H1 (cell line): ENCODE measurements around the gene PDK3. TPM values are rescaled to one million over a fixed set of nuclear protein-coding genes. Genes with fewer than 3 reads are reported as not detected.

Source experiments
- CTCF ChIA-PET: fragments of 300-600 bp; sonication (Branson Sonifier 250); formaldehyde crosslinking; loops from one replicate; lab custom pipeline; 2021; ENCODE audit not compliant: partially characterized antibody; lab: Charles Lee
- POLR2A ChIA-PET: fragments of 300-600 bp; sonication (Branson Sonifier 250); formaldehyde crosslinking; loops from one replicate; lab custom pipeline; 2021; ENCODE audit warnings: inconsistent platforms; ENCODE audit not compliant: partially characterized antibody; lab: Charles Lee
- DNase-seq, 2 experiments: peaks; one replicate each; pipeline versions ENCODE4 v3.0.0 to v3.0.0-alpha.2; 2010 to 2022; ENCODE audit warnings: low spot score in 2 of 2, low read depth in 1 of 2, mixed read lengths in 1 of 2
- FAIRE-seq: peaks from 2 replicates; lab custom pipeline; 2011; peaks lifted over from hg19 to GRCh38; lab: Jason Lieb, UNC
- H2AFZ ChIP-seq: 2 replicates; pipeline ENCODE4 v1.8.1; 2012; ENCODE audit warnings: low read length, inconsistent platforms
- H2AK5ac ChIP-seq: 2 replicates; pipeline ENCODE4 v1.6.1; 2013; ENCODE audit warnings: low read depth, low read length
- H2BK120ac ChIP-seq: replicated peaks from 2 replicates; pipeline ENCODE3; 2013; ENCODE audit warnings: low read depth, low read length, inconsistent platforms
- H2BK12ac ChIP-seq: 2 replicates; pipeline ENCODE4 v1.6.1; 2013; ENCODE audit warnings: low read depth, low read length
- H2BK15ac ChIP-seq: 2 replicates; pipeline ENCODE4 v1.6.1; 2013; ENCODE audit warnings: low read length
- H2BK20ac ChIP-seq: 2 replicates; pipeline ENCODE4 v1.6.1; 2013; ENCODE audit warnings: low read length
- H2BK5ac ChIP-seq: 2 replicates; pipeline ENCODE4 v1.6.1; 2013; ENCODE audit warnings: low read depth, low read length
- H3K14ac ChIP-seq: 2 replicates; pipeline ENCODE4 v1.6.1; 2013; ENCODE audit warnings: inconsistent platforms; ENCODE audit not compliant: insufficient read length
- H3K18ac ChIP-seq: 2 replicates; pipeline ENCODE4 v1.6.1; 2013; ENCODE audit warnings: low read length; ENCODE audit errors: extremely low read depth
- H3K23ac ChIP-seq: 2 replicates; pipeline ENCODE4 v1.6.1; 2013; ENCODE audit warnings: inconsistent platforms; ENCODE audit not compliant: insufficient read length
- H3K23me2 ChIP-seq: 2 replicates; pipeline ENCODE4 v1.6.1; 2013; ENCODE audit warnings: low read depth, low read length
- H3K27ac ChIP-seq: 2 replicates; pipeline ENCODE4 v1.6.1; 2011; ENCODE audit warnings: low read depth, low read length, inconsistent platforms
- H3K27me3 ChIP-seq, 4 experiments: replicated peaks in 1 of 4; 1 replicate in 1 of 4; 2 replicates in 3 of 4; pipeline versions ENCODE4 v1.6.1 to v1.8.1; 2011 to 2013; ENCODE audit warnings: low read length in 3 of 4, mild to moderate bottlenecking in 3 of 4, inconsistent platforms in 2 of 4, mixed read lengths in 2 of 4, moderate library complexity in 1 of 4; ENCODE audit not compliant: control insufficient read depth in 3 of 4, insufficient read depth in 3 of 4; ENCODE audit errors: extremely low read depth in 1 of 4
- H3K36me3 ChIP-seq, 4 experiments: 2 replicates each; pipeline versions ENCODE4 v1.6.1 to v1.8.1; 2011 to 2013; ENCODE audit warnings: mild to moderate bottlenecking in 4 of 4, low read length in 3 of 4, moderate library complexity in 2 of 4, control low read depth in 1 of 4, inconsistent platforms in 1 of 4; ENCODE audit not compliant: insufficient read depth in 4 of 4, control insufficient read depth in 2 of 4
- H3K4ac ChIP-seq: replicated peaks from 2 replicates; pipeline ENCODE3; 2013; ENCODE audit warnings: low read length, low read depth, mixed read lengths, inconsistent platforms; ENCODE audit not compliant: insufficient read length
- H3K4me1 ChIP-seq, 4 experiments: replicated peaks in 1 of 4; 1 replicate in 1 of 4; 2 replicates in 3 of 4; pipeline versions ENCODE4 v1.6.1 to v1.8.1; 2011 to 2013; ENCODE audit warnings: low read length in 3 of 4, inconsistent platforms in 2 of 4, mixed read lengths in 1 of 4; ENCODE audit not compliant: insufficient read depth in 4 of 4, control insufficient read depth in 3 of 4
- H3K4me2 ChIP-seq, 2 experiments: 2 replicates each; pipeline versions ENCODE4 v1.6.1 to v1.8.1; 2011 to 2013; ENCODE audit warnings: low read depth in 2 of 2, low read length in 2 of 2, control low read depth in 1 of 2, inconsistent platforms in 1 of 2, mild to moderate bottlenecking in 1 of 2; ENCODE audit not compliant: insufficient read depth in 1 of 2
- H3K4me3 ChIP-seq, 4 experiments: fragments of 200-600, 300-600 bp in 1 of 4; sonication (generic), shearing (Covaris generic), sonication (Bioruptor Twin) in 1 of 4; 2 replicates each; pipeline versions ENCODE4 v1.5.1 to v1.8.1; 2011 to 2016; ENCODE audit warnings: low read length in 4 of 4, low read depth in 3 of 4, control low read depth in 2 of 4, inconsistent platforms in 2 of 4, mild to moderate bottlenecking in 2 of 4, mixed read lengths in 1 of 4, moderate library complexity in 1 of 4; ENCODE audit not compliant: insufficient read depth in 2 of 4; ENCODE audit errors: extremely low read depth in 1 of 4
- H3K56ac ChIP-seq: replicated peaks from 2 replicates; pipeline ENCODE3; 2013; ENCODE audit warnings: low read depth, mild to moderate bottlenecking, mixed read lengths, low read length, inconsistent platforms; ENCODE audit not compliant: insufficient read length
- H3K79me1 ChIP-seq: 2 replicates; pipeline ENCODE4 v1.6.1; 2013; ENCODE audit warnings: low read depth, low read length, control low read depth
- H3K79me2 ChIP-seq, 2 experiments: 2 replicates each; pipeline versions ENCODE4 v1.6.1 to v1.8.1; 2012 to 2013; ENCODE audit warnings: low read length in 2 of 2, mild to moderate bottlenecking in 2 of 2, inconsistent platforms in 1 of 2; ENCODE audit not compliant: insufficient read depth in 2 of 2, control insufficient read depth in 1 of 2
- H3K9ac ChIP-seq, 4 experiments: replicated peaks in 1 of 4; 1 replicate in 1 of 4; 2 replicates in 3 of 4; pipeline versions ENCODE4 v1.6.1 to v1.8.1; 2011 to 2013; ENCODE audit warnings: low read depth in 3 of 4, low read length in 3 of 4, control low read depth in 2 of 4, mild to moderate bottlenecking in 2 of 4, moderate library complexity in 2 of 4, inconsistent platforms in 1 of 4; ENCODE audit errors: extremely low read depth in 1 of 4
- H3K9me3 ChIP-seq, 2 experiments: 2 replicates each; pipeline versions ENCODE4 v1.6.1 to v1.8.1; 2012 to 2013; ENCODE audit warnings: mild to moderate bottlenecking in 2 of 2, moderate library complexity in 2 of 2, control low read depth in 1 of 2, inconsistent platforms in 1 of 2, low read depth in 1 of 2, low read length in 1 of 2, mixed read lengths in 1 of 2; ENCODE audit not compliant: insufficient read depth in 2 of 2
- H4K20me1 ChIP-seq, 2 experiments: replicated peaks in 1 of 2; 2 replicates each; pipeline versions ENCODE3 to v1.8.1; 2011 to 2013; ENCODE audit warnings: inconsistent platforms in 2 of 2, low read length in 2 of 2, mild to moderate bottlenecking in 1 of 2; ENCODE audit not compliant: insufficient read depth in 2 of 2, control insufficient read depth in 1 of 2
- H4K5ac ChIP-seq: 2 replicates; pipeline ENCODE4 v1.6.1; 2013; ENCODE audit warnings: low read length, low read depth, mixed read lengths, inconsistent platforms; ENCODE audit not compliant: insufficient read length
- H4K8ac ChIP-seq: 2 replicates; pipeline ENCODE4 v1.8.0; 2013; ENCODE audit warnings: mild to moderate bottlenecking, moderate library complexity, low read length, inconsistent platforms; ENCODE audit not compliant: insufficient read depth; ENCODE audit errors: extremely low read depth
- H4K91ac ChIP-seq: replicated peaks from 2 replicates; pipeline ENCODE3; 2013; ENCODE audit warnings: low read length, mixed read lengths, inconsistent platforms; ENCODE audit not compliant: insufficient read length
- EP300 ChIP-seq, 2 experiments: IDR thresholded peaks; 1 replicate in 1 of 2; 2 replicates in 1 of 2; pipeline ENCODE4 v1.6.1; 2011 to 2012; ENCODE audit warnings: low read depth in 2 of 2, low read length in 2 of 2, mild to moderate bottlenecking in 2 of 2, borderline replicate concordance in 1 of 2, inconsistent platforms in 1 of 2, moderate library complexity in 1 of 2
- GABPA ChIP-seq: IDR thresholded peaks from 2 replicates; pipeline ENCODE4 v1.6.1; 2011; ENCODE audit warnings: mild to moderate bottlenecking, low read length, moderate library complexity, borderline replicate concordance; ENCODE audit not compliant: insufficient read depth
- KDM5A ChIP-seq: fragments of 200-600 bp; IDR thresholded peaks from 2 replicates; pipeline ENCODE4 v1.7.1; 2012; ENCODE audit warnings: mild to moderate bottlenecking, low read length, inconsistent platforms, mixed read lengths
- POU5F1 ChIP-seq: IDR thresholded peaks from 2 replicates; pipeline ENCODE4 v1.6.1; 2011; ENCODE audit warnings: low read depth, mild to moderate bottlenecking, low read length, moderate library complexity
- RAD21 ChIP-seq, 2 experiments: IDR thresholded peaks in 1 of 2; conservative IDR thresholded peaks in 1 of 2; 2 replicates each; pipeline ENCODE4 v1.6.1; 2011; ENCODE audit warnings: low read depth in 2 of 2, low read length in 2 of 2, improper control_type of control experiment in 1 of 2, inconsistent platforms in 1 of 2, mild to moderate bottlenecking in 1 of 2, moderate library complexity in 1 of 2
- RBBP5 ChIP-seq: IDR thresholded peaks from 2 replicates; pipeline ENCODE4 v1.7.1; 2012; ENCODE audit warnings: low read depth, mild to moderate bottlenecking, inconsistent platforms, low read length, moderate library complexity, borderline replicate concordance
- SAP30 ChIP-seq: fragments of 300-600 bp; sonication (generic); IDR thresholded peaks from 2 replicates; pipeline ENCODE4 v1.7.1; 2012; ENCODE audit warnings: low read length, moderate library complexity, mild to moderate bottlenecking, inconsistent platforms; ENCODE audit not compliant: insufficient read depth, insufficient replicate concordance
- SIRT6 ChIP-seq: IDR thresholded peaks from one replicate; pipeline ENCODE4 v1.7.1; 2012; ENCODE audit warnings: low read length, inconsistent platforms
- SRF ChIP-seq: IDR thresholded peaks from 2 replicates; pipeline ENCODE4 v1.6.1; 2011; ENCODE audit warnings: mild to moderate bottlenecking, low read depth, low read length, moderate library complexity
- TAF7 ChIP-seq: optimal IDR thresholded peaks from 2 replicates; pipeline ENCODE3; 2011; ENCODE audit warnings: low read depth, mild to moderate bottlenecking, inconsistent platforms, low read length, moderate library complexity, borderline replicate concordance
- TBP ChIP-seq: IDR thresholded peaks from 2 replicates; pipeline ENCODE4 v1.6.1; 2011; ENCODE audit warnings: low read depth, low read length, improper control_type of control experiment
- WGBS, 2 experiments: shearing (Covaris generic) in 1 of 2; methylation state at CpG; one replicate each; pipeline versions ENCODE4 v1.1.6 to v1.1.7; 2013 to 2015; ENCODE audit warnings: low lambda C conversion rate in 2 of 2, mixed read lengths in 2 of 2, inconsistent platforms in 1 of 2, low coverage in 1 of 2, missing lambda C conversion rate in 1 of 2; ENCODE audit not compliant: insufficient replicate concordance in 2 of 2, insufficient coverage in 1 of 2, insufficient read length in 1 of 2; ENCODE audit errors: extremely low coverage in 1 of 2, missing lambda C conversion rate in 1 of 2; 5-methylcytosine and 5-hydroxymethylcytosine counted together
- polyA plus RNA-seq, 7 experiments: library from polyadenylated mRNA; depleted of rRNA in 3 of 7; stranded (reverse) in 5 of 7; unstranded in 2 of 7; fragments of >200 nt in 5 of 7; fragments of 200-250 nt in 2 of 7; gene quantifications; 1 replicate in 5 of 7; 2 replicates in 1 of 7; 4 replicates in 1 of 7; pipeline versions ENCODE4 v1.2.1 to v1.2.3, GENCODE V29; 2011 to 2013; ENCODE audit warnings: missing spikeins in 2 of 7, mixed read lengths in 2 of 7
- total RNA-seq: library from RNA; stranded (reverse); fragmentation: NEBNext Ultra II Directional; extraction: Animal tissue kit (Norgen Biotek cat#: 25700); gene quantifications from 2 replicates; pipeline ENCODE4 v1.2.1, GENCODE V29; 2021
- TF ChIP-seq, protein P1 (sequence below): IDR thresholded peaks from 2 replicates; pipeline ENCODE4 v1.6.1; 2012; ENCODE audit warnings: inconsistent platforms

Gene PDK3
- total and polyA plus RNA-seq, 2 of the 8 experiments (the other 6 are each of a cell fraction or from before 2014, with no cell fraction given), result 22.5 to 25.5 TPM

DNA sequence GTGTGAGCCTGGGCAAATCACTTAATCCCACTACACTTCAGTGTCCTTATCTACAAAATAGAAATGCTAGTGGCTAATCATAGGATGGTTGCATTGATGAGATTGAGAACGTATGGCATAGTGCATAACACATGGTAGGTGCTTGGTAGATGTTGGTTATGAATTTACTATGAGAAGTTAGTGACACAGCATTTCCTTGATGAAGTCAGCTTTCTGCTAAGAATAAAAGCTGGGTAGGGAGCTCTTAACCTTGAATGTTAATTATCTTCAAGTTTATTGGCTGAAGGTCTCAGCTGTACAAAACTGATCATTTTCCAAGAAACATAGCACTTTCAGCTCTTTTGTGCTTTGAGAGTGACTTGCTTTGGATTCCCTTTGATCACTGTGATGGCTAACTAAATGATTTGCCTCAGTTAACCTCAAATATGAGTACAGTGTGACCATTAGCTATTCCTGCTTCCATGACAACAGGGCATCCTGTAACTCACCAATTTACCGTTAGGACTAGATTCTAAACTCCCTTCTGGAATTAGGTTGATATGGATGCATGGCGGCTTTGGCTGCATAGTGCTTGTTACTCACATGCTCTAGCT lies 17.8 kb downstream of the PDK3 start:
- FAIRE-seq (no peak), DNase-seq (no peak)
- Histone ChIP-seq H3K4me1 (no peaks in the 10 kb centered on the region; a peak in 1 of 7 replicates), H2BK20ac (no peak overlapping the region), H3K9ac (no peak overlapping the region), H3K18ac (no peak overlapping the region), H3K4ac (no peak overlapping the region), H2AFZ (no peak overlapping the region), H4K20me1 (peaks cover 0 to 2% of the 10 kb centered on the region in 2 experiments), H2AK5ac (no peak overlapping the region), H2BK15ac (no peak overlapping the region), H4K91ac (no peak overlapping the region), H3K27ac (no peak overlapping the region), H3K14ac (no peak overlapping the region), H3K23me2 (no peaks in the 10 kb centered on the region), H3K23ac (no peak overlapping the region), H2BK5ac (no peak overlapping the region), H3K56ac (no peak overlapping the region)
- CTCF ChIA-PET, result interaction anchor here (1.3 kb wide), 1 partner anchor 87 kb away, joined by 3 read pairs; no protein-coding TSS in a partner anchor
- TF ChIP-seq RBBP5 (no peak), TAF7 (no peak), KDM5A (no peak), EP300 (IDR thresholded peaks at IDR 0.05; ENCODE audit: borderline replicate concordance in 1 of 2, low read depth in 2 of 2, low read length in 2 of 2) (no peak), SIRT6 (no peak), SAP30 (no peak), POU5F1 (no peak), RAD21 (IDR thresholded peaks at IDR 0.05 in 1 of 2, conservative IDR thresholded peaks at IDR 0.05 in 1 of 2; ENCODE audit: low read depth in 2 of 2, low read length in 2 of 2) (no peak), SRF (no peak), TBP (no peak), GABPA (no peak)
- TF ChIP-seq, protein P1, sequence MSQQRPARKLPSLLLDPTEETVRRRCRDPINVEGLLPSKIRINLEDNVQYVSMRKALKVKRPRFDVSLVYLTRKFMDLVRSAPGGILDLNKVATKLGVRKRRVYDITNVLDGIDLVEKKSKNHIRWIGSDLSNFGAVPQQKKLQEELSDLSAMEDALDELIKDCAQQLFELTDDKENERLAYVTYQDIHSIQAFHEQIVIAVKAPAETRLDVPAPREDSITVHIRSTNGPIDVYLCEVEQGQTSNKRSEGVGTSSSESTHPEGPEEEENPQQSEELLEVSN, result no peak
- TF ChIP-seq, all 59 proteins: peak for 0
- 46% methylated on average over 2 of the region's 3 CpGs; no CpG with 5 or more reads in 1 of the 2 experiments for WGBS, 2 experiments
- Histone ChIP-seq H3K79me1 (no peaks in the 10 kb centered on the region; the same call in 1 of the 2 replicates), H3K79me2 (peaks cover 0 to 29% of the 10 kb centered on the region in 2 experiments; a peak in 2 of 4 replicates), H4K5ac (no peak overlapping the region), H3K4me2 (no peak overlapping the region), H3K36me3 (no peaks in the 10 kb centered on the region), H2BK120ac (no peak overlapping the region), H3K27me3 (no peaks in the 10 kb centered on the region), H3K9me3 (no peaks in the 10 kb centered on the region), H2BK12ac (no peak overlapping the region), H3K4me3 (no peak overlapping the region), H4K8ac (no peak overlapping the region)
- POLR2A ChIA-PET, result no interaction called here
